Esophagus squamous epithelium (tissue), 4 donors: Measurements from ENCODE around the gene PYGM.

Source experiments
- POLR2A ChIP-seq, 4 donors: fragments of 450-650 bp; IDR thresholded peaks; one replicate each; pipeline ENCODE4 v1.6.1; 2017; ENCODE audit warnings: antibody characterized with exemption in 4 of 4, mild to moderate bottlenecking in 4 of 4, moderate library complexity in 3 of 4
- TF ChIP-seq, protein P1 (sequence below), 6 experiments: fragments of 450-650 bp in 4 of 6; fragments of 200-600 bp in 2 of 6; sonication (generic) in 2 of 6; IDR thresholded peaks; one replicate each; pipeline ENCODE4 v1.5.1; 2016 to 2019; ENCODE audit warnings: antibody characterized with exemption in 6 of 6, mild to moderate bottlenecking in 4 of 6, moderate library complexity in 4 of 6

DNA sequence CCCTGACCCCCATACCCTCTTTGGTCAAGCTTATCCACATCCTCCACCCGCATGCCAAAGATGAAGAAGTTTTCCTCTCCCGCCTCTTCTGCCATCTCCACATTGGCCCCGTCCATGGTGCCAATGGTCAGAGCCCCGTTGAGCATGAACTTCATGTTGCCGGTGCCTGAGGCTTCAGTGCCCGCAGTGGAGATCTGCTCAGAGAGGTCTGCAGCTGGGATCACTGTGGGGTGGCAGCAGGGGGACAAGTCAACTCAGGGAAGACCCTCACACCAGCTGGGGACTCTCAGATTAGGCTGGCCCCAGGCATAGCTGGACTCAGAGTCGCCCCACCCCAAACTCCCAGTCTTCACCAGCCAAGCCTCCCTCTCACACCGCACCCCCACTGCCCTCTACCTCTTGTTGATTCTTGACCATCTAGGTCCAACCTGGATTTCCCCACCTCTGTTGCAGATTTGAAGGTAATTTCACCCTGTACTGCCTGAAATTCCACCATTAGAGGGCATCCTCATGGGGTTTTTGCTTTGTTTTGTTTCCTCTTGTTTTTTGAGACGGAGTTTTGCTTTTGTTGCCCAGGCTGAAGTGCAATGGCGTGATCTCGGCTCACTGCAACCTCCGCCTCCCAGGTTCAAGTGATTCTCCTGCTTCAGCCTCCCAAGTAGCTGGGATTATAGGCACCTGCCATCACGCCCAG is 9.3 kb downstream of the PYGM start:
- TF ChIP-seq, protein P1, sequence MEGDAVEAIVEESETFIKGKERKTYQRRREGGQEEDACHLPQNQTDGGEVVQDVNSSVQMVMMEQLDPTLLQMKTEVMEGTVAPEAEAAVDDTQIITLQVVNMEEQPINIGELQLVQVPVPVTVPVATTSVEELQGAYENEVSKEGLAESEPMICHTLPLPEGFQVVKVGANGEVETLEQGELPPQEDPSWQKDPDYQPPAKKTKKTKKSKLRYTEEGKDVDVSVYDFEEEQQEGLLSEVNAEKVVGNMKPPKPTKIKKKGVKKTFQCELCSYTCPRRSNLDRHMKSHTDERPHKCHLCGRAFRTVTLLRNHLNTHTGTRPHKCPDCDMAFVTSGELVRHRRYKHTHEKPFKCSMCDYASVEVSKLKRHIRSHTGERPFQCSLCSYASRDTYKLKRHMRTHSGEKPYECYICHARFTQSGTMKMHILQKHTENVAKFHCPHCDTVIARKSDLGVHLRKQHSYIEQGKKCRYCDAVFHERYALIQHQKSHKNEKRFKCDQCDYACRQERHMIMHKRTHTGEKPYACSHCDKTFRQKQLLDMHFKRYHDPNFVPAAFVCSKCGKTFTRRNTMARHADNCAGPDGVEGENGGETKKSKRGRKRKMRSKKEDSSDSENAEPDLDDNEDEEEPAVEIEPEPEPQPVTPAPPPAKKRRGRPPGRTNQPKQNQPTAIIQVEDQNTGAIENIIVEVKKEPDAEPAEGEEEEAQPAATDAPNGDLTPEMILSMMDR (IDR thresholded peaks at IDR 0.05), result no peak
- no peak for TF ChIP-seq POLR2A (IDR thresholded peaks at IDR 0.05)
